NCI-H2081 treated with DMSO at 0.1 percent for 48 hours (cell line): ENCODE data around the gene PLEKHA7.
"Not testable (repeated sequence)": the region's sequence is repeated elsewhere in the genome, so short reads cannot be mapped to it uniquely, and the experiment has no call there.

Experiments used
- DNase-seq: peaks from one replicate; lab custom pipeline; 2025; lab: John Stamatoyannopoulos, UW

PLEKHA7 gene

GRCh38 chr11:16909359-16910035, 104.7 kb downstream of the PLEKHA7 start:
- DNase-seq, result no peak

GRCh38 chr11:16905375-16905774, 108.8 kb downstream of the PLEKHA7 start:
- DNase-seq, result no peak

DNA sequence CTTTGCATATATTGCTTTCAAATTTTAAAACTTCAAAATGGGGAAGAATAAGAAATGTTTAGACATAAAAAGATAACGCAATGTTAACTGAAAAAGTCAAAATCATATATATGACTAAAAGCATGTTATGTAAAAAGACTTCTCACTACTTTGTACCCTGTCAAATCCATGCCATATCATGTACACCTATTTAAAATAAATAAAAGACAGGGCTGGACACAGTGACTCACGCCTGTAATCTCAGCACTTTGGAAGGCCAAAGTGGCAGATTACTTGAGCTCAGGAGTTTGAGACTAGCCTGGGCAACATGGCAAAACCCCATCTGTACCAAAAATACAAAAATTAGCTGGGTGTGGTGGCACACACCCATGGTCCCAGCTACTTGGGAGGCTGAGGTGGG, 109.5 kb downstream of the PLEKHA7 start:
- DNase-seq, result not testable (repeated sequence)

- DNase-seq, result no peak
Observed at GRCh38 chr11:16902781-16903378, 111.3 kb downstream of the PLEKHA7 start.

DNA sequence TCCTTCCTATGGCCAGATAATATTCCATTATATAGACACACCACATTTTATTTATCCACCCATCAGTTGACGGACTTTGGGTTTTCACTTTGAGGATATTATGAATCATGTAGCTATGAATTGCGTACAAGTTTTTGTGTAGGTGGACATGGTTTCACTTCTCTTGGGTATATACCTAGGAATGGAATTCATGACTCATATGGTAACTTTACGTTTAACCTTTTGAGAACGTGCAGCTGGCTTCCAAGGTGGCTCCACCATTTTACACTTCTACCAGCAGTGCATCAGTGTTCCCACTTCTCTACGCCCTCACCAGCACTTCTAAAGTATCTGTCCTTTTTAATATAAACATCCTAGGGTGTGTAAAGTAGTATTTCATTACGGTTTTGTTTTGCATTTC, 112.0 kb downstream of the PLEKHA7 start:
- DNase-seq, result no peak

- DNase-seq, result no peak
Observed at GRCh38 chr11:16900491-16900890, 113.7 kb downstream of the PLEKHA7 start.

DNA sequence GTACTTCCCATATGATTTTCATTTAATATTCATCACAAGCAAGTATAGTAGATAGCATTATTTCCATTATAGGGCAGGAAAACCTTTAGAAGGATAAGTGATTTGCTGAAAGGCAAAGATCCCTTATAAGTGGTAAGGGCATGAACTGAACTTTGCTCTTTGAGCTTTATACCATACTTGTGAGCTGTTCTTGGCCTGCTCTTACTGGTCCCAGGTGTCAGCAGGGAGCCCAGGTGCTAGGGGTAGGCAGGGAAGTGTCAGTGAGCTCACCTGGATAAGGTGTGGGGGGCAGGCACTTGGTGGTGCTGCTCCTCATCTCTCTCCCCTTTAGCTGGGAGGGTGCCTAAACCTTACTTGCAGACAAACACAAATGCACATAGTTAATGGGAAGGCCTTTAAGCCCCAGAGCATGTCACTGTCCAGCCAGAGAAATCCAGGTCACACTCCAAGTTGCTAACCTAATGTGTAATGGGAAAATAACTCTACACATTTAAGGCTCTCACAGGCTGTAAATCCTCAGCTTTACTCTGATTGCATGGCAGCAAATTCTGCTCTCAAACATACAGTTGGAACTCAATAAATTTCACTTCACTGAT, 114.4 kb downstream of the PLEKHA7 start:
- DNase-seq, result no peak

GRCh38 chr11:16898274-16898985, 115.8 kb downstream of the PLEKHA7 start:
- DNase-seq, result no peak

DNA sequence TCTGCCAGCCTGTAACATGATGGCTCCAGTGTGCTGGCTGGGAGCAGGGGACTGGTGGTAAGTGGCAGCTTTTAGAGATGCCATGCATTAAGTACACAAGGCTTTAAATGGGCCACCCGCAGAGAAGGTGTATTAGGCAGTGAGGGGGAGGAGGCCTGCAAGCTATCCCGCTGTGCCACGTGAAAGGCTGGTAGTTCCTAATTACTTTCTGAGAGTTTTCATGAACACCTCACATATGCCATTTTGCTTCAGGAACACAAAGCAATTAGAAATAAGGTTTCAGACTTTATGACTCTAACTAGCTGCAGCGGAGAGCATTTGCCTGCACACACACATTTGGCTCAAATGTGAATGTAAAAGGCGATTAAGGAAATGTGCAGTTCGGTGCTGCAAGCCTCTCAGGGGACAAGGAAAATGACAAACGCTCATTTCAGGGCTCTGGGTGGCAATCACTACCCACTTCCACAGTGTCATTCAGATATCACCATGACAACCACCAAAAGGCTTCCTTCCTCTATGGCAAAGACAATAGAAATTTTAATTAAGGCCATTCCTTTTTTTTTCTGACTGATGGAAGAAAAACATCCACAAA, 116.6 kb downstream of the PLEKHA7 start:
- DNase-seq, result peak; percentile 95

GRCh38 chr11:16896729-16897469, 117.3 kb downstream of the PLEKHA7 start:
- DNase-seq, result no peak

GRCh38 chr11:16895306-16895705, 118.9 kb downstream of the PLEKHA7 start:
- no peak for DNase-seq

- no peak for DNase-seq
Observed at GRCh38 chr11:16893456-16894066, 120.7 kb downstream of the PLEKHA7 start.

DNA sequence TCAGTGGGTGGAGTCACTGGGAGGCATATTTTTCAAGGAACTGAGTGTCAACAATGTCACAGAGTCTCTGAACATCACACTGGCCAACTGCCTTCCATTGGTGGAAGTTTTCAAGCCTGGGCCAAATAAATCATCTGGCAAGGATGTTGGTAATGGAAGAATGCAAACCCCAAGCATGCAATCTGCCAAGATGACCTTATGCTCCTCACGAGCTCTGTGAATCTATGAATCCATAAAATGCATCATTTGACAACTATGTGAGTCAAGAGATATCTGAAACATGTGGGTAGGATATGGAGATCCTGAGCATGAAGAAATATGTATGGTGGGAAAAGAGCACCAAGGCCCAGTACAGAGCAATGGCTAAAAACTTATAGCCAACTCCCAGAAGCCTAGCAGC, 122.2 kb downstream of the PLEKHA7 start:
- no peak for DNase-seq

DNA sequence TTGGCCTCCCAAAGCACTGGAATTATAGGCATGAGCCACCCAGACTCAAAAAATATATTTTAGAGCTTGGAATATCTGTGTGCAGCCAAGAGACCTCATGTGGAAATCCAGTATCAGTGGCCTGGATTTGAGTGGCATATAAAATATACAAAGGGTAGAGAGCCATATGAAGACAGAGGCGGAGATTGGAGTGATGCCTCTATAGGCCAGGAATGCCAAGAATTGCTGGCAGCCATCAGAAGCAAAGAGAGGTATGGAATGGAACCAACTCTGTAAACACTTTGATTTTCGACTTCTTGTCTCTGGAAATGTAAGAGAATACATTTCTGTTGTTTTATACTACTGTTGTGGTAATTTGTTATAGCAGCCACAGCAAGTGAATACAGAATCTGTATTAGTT, 123.0 kb downstream of the PLEKHA7 start:
- DNase-seq, result no peak

- DNase-seq, result no peak
Observed at GRCh38 chr11:16890442-16890841, 123.8 kb downstream of the PLEKHA7 start.

DNA sequence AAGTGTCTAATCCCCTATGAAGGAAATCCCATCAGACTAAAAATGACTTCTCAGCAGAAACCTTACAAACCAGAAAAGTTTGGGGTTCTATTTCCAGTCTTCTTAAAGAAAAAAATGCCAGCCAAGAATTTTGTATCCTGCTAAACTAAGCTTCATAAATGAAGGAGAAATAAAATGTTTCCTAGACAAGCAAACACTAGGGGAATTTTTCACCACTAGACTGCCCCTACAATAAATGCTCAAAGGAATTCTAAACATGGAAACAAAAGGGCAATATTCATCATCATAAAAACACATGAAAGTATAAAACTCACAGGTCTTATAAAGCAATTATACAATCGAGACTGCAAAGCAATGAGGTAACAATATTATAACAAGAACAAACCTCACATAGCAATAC, 124.3 kb downstream of the PLEKHA7 start:
- DNase-seq, result no peak

- not testable (repeated sequence) for DNase-seq
Observed at GRCh38 chr11:16889010-16889409, 125.2 kb downstream of the PLEKHA7 start.

- not testable (repeated sequence) for DNase-seq
Observed at GRCh38 chr11:16887887-16888286, 126.3 kb downstream of the PLEKHA7 start.

GRCh38 chr11:16883174-16883573, 131.0 kb downstream of the PLEKHA7 start:
- DNase-seq, result no peak

- DNase-seq, result no peak
Observed at GRCh38 chr11:16881766-16882165, 132.4 kb downstream of the PLEKHA7 start.

DNA sequence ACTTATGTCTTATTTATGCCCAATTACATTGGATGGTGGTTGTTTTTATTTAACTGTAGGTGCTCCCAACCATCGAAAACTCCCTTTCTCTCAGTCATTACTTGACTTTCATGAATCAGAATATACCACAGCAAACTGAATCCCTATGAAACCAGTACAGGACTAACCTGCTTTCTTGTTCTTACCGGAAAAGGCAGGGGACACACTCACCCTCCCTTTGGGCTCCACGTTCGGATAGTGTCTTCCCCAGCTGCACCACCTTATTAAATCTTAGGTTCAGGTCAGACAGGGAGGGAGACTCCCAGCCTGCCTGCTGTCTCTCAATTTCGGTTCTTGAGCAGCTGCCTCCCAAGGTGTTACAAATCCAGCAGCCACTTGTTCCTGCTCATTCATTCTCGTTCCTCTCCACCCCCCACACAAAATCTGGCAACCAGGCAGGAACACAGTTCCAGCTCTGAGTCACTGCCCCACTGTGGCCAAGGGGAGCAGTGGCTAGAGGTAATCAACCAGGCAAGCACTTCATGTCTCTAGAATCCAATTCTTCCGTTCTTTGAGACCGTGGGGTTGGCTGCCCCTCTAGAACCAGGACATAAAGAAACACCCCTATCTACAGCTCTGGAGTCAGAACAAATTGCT, 133.0 kb downstream of the PLEKHA7 start:
- no peak for DNase-seq
